A549 (cell line): Measurements from ENCODE around the gene NSMCE4A. TPM values are rescaled to one million over a fixed set of nuclear protein-coding genes. Genes with fewer than 3 reads are reported as not detected.

Experiments
- ATAC-seq, 2 experiments: fragments of 200-7000 bp in 1 of 2; fragments of >200 bp in 1 of 2; cut with Nextera tagmentation in 1 of 2; cut with Tn5 transposase in 1 of 2; 3 replicates each; pipeline versions ENCODE4 v1.8.0 to v1.9.1; 2018 to 2020; ENCODE audit warnings: mild to moderate bottlenecking in 1 of 2, moderate library complexity in 1 of 2
- CTCF ChIA-PET: fragments of 300-600 bp; sonication (Branson Sonifier 250); formaldehyde crosslinking; extraction: SDS; loops from one replicate; lab custom pipeline; 2021; ENCODE audit warnings: antibody characterized with exemption, inconsistent platforms; lab: Yijun Ruan, JAX
- POLR2A ChIA-PET: fragments of 350-600 bp; formaldehyde crosslinking; extraction: SDS; loops from one replicate; lab custom pipeline; 2021; ENCODE audit warnings: antibody characterized with exemption, inconsistent platforms; lab: Yijun Ruan, JAX
- DNase-seq, 2 experiments: peaks; one replicate each; pipeline versions ENCODE4 v3.0.0 to v3.0.0-alpha.2; 2011 to 2016; ENCODE audit warnings: low read depth in 1 of 2, low spot score in 1 of 2
- FAIRE-seq: peaks from 2 replicates; lab custom pipeline; 2011; peaks lifted over from hg19 to GRCh38; lab: Jason Lieb, UNC
- H3K27ac ChIP-seq, 2 experiments: fragments of >200 bp; sonication (Bioruptor Twin); formaldehyde crosslinking; 3 replicates each; pipeline ENCODE4 v1.5.1; 2016 to 2017
- H3K4me1 ChIP-seq: fragments of >200 bp; sonication (Bioruptor Twin); formaldehyde crosslinking; 3 replicates; pipeline ENCODE4 v1.6.1; 2016
- H3K4me2 ChIP-seq: fragments of >200 bp; sonication (Bioruptor Twin); formaldehyde crosslinking; 3 replicates; pipeline ENCODE4 v1.6.1; 2016
- H3K4me3 ChIP-seq: fragments of >200 bp; sonication (Bioruptor Twin); formaldehyde crosslinking; 3 replicates; pipeline ENCODE4 v1.5.1; 2016
- H3K9me3 ChIP-seq: fragments of >200 bp; sonication (Bioruptor Twin); formaldehyde crosslinking; 3 replicates; pipeline ENCODE4 v1.6.1; 2016
- BHLHE40 ChIP-seq: IDR thresholded peaks from 2 replicates; pipeline ENCODE4 v1.6.1; 2012; ENCODE audit warnings: low read depth, low read length, inconsistent platforms
- CHD4 ChIP-seq: fragments of 200-600 bp; sonication (generic); IDR thresholded peaks from 2 replicates; pipeline ENCODE4 v1.6.1; 2016; ENCODE audit warnings: antibody characterized with exemption, mild to moderate bottlenecking, borderline replicate concordance
- EP300 ChIP-seq, 2 experiments: fragments of >200 bp; sonication (Bioruptor Twin); formaldehyde crosslinking; IDR thresholded peaks; 2 replicates in 1 of 2; 3 replicates in 1 of 2; pipeline ENCODE4 v1.6.1; 2016 to 2017
- FOSL2 ChIP-seq, 2 experiments: fragments of 450-650 bp in 1 of 2; fragments of >200 bp in 1 of 2; sonication (Bioruptor Twin) in 1 of 2; formaldehyde crosslinking; IDR thresholded peaks; 2 replicates each; pipeline versions ENCODE4 v1.5.0 to v1.6.1; 2016 to 2020; ENCODE audit warnings: mild to moderate bottlenecking in 1 of 2, moderate library complexity in 1 of 2
- FOXS1 ChIP-seq: fragments of 250-450 bp; sonication (Bioruptor Pico); IDR thresholded peaks from 2 replicates; pipeline ENCODE4 v1.5.0; 2020; ENCODE audit warnings: mild to moderate bottlenecking, moderate library complexity
- HDAC2 ChIP-seq: fragments of 200-600 bp; sonication (generic); IDR thresholded peaks from 2 replicates; pipeline ENCODE4 v1.6.1; 2016
- HOXB13 ChIP-seq: fragments of 250-450 bp; sonication (Bioruptor Pico); IDR thresholded peaks from 2 replicates; pipeline ENCODE4 v1.5.0; 2020; ENCODE audit warnings: low read depth, mild to moderate bottlenecking, moderate library complexity
- JUN ChIP-seq, 2 experiments: fragments of >200 bp; sonication (Bioruptor Twin); formaldehyde crosslinking; IDR thresholded peaks; 2 replicates in 1 of 2; 3 replicates in 1 of 2; pipeline ENCODE4 v1.6.1; 2016 to 2017
- KDM1A ChIP-seq: fragments of 200-600 bp; sonication (generic); IDR thresholded peaks from 2 replicates; pipeline ENCODE4 v1.6.1; 2016; ENCODE audit warnings: low read depth, mild to moderate bottlenecking
- KDM5A ChIP-seq: fragments of 200-600 bp; sonication (generic); IDR thresholded peaks from 2 replicates; pipeline ENCODE4 v1.6.1; 2016; ENCODE audit warnings: antibody characterized with exemption, mild to moderate bottlenecking
- MAFK ChIP-seq: fragments of 450-650 bp; IDR thresholded peaks from 2 replicates; pipeline ENCODE4 v1.6.1; 2014; ENCODE audit not compliant: partially characterized antibody
- NFE2L2 ChIP-seq: fragments of 150-350 bp; conservative IDR thresholded peaks from 2 replicates; pipeline ENCODE4 v1.6.1; 2014; ENCODE audit warnings: low read length
- RAD21 ChIP-seq, 2 experiments: fragments of >200 bp in 1 of 2; sonication (Bioruptor Twin) in 1 of 2; formaldehyde crosslinking in 1 of 2; IDR thresholded peaks in 1 of 2; conservative IDR thresholded peaks in 1 of 2; 2 replicates in 1 of 2; 3 replicates in 1 of 2; pipeline ENCODE4 v1.6.1; 2012 to 2018; ENCODE audit warnings: inconsistent platforms in 1 of 2
- RARB ChIP-seq: fragments of 250-450 bp; sonication (Bioruptor Pico); IDR thresholded peaks from 2 replicates; pipeline ENCODE4 v1.8.0; 2021; ENCODE audit warnings: mild to moderate bottlenecking, moderate library complexity
- RCOR1 ChIP-seq: fragments of 150-350 bp; IDR thresholded peaks from 2 replicates; pipeline ENCODE4 v1.6.1; 2014; ENCODE audit warnings: antibody characterized with exemption, low read length, low read depth
- TFCP2L1 ChIP-seq: fragments of 250-450 bp; sonication (Bioruptor Pico); IDR thresholded peaks from 2 replicates; pipeline ENCODE4 v1.5.0; 2021; ENCODE audit warnings: mild to moderate bottlenecking
- ZC3H11A ChIP-seq: fragments of 450-650 bp; IDR thresholded peaks from 2 replicates; pipeline ENCODE4 v1.6.1; 2014; ENCODE audit warnings: antibody characterized with exemption, mild to moderate bottlenecking
- ZNF302 ChIP-seq: fragments of 250-450 bp; sonication (Bioruptor Pico); IDR thresholded peaks from 2 replicates; pipeline ENCODE4 v1.9.0; 2021; ENCODE audit warnings: inconsistent platforms, mild to moderate bottlenecking, moderate library complexity
- ZSCAN20 ChIP-seq: fragments of 250-450 bp; sonication (Bioruptor Pico); IDR thresholded peaks from 2 replicates; pipeline ENCODE4 v1.8.0; 2022; ENCODE audit warnings: mild to moderate bottlenecking, moderate library complexity
- WGBS: methylation state at CpG from one replicate; pipeline ENCODE4 v1.1.6; 2017; ENCODE audit errors: missing lambda C conversion rate; 5-methylcytosine and 5-hydroxymethylcytosine counted together
- polyA plus RNA-seq, 4 experiments: library from polyadenylated mRNA; depleted of rRNA in 3 of 4; stranded (reverse); fragments of >200 nt; fragmentation: RNase III in 1 of 4; extraction: RNeasy Plus Mini Kit Qiagen cat#74134 plus additional on column Dnase treatment in 1 of 4; gene quantifications; 2 replicates in 3 of 4; 3 replicates in 1 of 4; pipeline ENCODE4 v1.2.3, GENCODE V29; 2011 to 2017
- TF ChIP-seq, protein P1 (sequence below): fragments of >200 bp; sonication (Bioruptor Twin); formaldehyde crosslinking; IDR thresholded peaks from 3 replicates; pipeline ENCODE4 v1.6.1; 2016
- TF ChIP-seq, protein P2 (sequence below): fragments of >200 bp; sonication (Bioruptor Twin); formaldehyde crosslinking; IDR thresholded peaks from 3 replicates; pipeline ENCODE4 v1.5.1; 2016
- TF ChIP-seq, protein P3 (sequence below): fragments of >200 bp; sonication (Bioruptor Twin); formaldehyde crosslinking; IDR thresholded peaks from 2 replicates; pipeline ENCODE4 v1.6.1; 2016
- TF ChIP-seq, protein P4 (sequence below): fragments of 250-450 bp; sonication (Bioruptor Pico); IDR thresholded peaks from 2 replicates; pipeline ENCODE4 v1.5.0; 2021; ENCODE audit warnings: mild to moderate bottlenecking, moderate library complexity, borderline replicate concordance
- TF ChIP-seq, protein P5 (sequence below): IDR thresholded peaks from 2 replicates; pipeline ENCODE4 v1.6.1; 2012; ENCODE audit warnings: low read depth, borderline replicate concordance
- TF ChIP-seq, protein P6 (sequence below): fragments of 150-350 bp; IDR thresholded peaks from 2 replicates; pipeline ENCODE4 v1.6.1; 2014; ENCODE audit warnings: low read depth, mild to moderate bottlenecking, low read length

NSMCE4A gene
- polyA plus RNA-seq, 2 of the 4 experiments (the other 2 are of a cell fraction) = 67.2 to 172 TPM

DNA sequence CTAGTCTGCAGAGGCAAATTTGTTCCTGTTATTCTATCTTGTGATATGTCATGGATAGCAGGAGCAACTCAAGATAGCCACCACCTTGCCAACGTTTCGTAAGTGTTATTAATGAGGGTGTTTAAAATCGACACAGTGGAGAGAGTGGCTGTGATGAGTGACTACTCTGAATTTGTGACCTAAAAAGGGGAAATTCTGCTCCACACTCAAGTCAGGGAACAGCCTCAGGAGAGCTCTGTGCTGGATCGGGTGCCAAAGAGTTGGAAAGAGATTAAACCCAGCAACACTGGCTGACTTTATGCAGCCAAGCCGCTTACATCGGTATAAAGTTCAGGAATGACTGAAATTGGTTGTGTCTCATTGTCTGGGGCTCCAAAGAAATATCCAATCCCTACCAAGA is 23.4 kb upstream of the NSMCE4A start:
- POLR2A ChIA-PET = no interaction called here
- DNase-seq (no peak), ATAC-seq (no peak), FAIRE-seq (no peak)
- TF ChIP-seq, protein P1, sequence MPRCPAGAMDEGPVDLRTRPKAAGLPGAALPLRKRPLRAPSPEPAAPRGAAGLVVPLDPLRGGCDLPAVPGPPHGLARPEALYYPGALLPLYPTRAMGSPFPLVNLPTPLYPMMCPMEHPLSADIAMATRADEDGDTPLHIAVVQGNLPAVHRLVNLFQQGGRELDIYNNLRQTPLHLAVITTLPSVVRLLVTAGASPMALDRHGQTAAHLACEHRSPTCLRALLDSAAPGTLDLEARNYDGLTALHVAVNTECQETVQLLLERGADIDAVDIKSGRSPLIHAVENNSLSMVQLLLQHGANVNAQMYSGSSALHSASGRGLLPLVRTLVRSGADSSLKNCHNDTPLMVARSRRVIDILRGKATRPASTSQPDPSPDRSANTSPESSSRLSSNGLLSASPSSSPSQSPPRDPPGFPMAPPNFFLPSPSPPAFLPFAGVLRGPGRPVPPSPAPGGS = no peak
- TF ChIP-seq RAD21 (conservative IDR thresholded peaks at IDR 0.05 in 1 of 2, IDR thresholded peaks at IDR 0.05 in 1 of 2) (no peak), EP300 (IDR thresholded peaks at IDR 0.05) (no peak), JUN (IDR thresholded peaks at IDR 0.05) (no peak), RCOR1 (no peak), BHLHE40 (no peak), KDM5A (no peak), HDAC2 (no peak), MAFK (no peak), KDM1A (no peak), ZSCAN20 (CRISPR knock-in tag) (no peak), HOXB13 (CRISPR knock-in tag) (no peak), FOXS1 (CRISPR knock-in tag) (no peak)
- TF ChIP-seq, protein P2, sequence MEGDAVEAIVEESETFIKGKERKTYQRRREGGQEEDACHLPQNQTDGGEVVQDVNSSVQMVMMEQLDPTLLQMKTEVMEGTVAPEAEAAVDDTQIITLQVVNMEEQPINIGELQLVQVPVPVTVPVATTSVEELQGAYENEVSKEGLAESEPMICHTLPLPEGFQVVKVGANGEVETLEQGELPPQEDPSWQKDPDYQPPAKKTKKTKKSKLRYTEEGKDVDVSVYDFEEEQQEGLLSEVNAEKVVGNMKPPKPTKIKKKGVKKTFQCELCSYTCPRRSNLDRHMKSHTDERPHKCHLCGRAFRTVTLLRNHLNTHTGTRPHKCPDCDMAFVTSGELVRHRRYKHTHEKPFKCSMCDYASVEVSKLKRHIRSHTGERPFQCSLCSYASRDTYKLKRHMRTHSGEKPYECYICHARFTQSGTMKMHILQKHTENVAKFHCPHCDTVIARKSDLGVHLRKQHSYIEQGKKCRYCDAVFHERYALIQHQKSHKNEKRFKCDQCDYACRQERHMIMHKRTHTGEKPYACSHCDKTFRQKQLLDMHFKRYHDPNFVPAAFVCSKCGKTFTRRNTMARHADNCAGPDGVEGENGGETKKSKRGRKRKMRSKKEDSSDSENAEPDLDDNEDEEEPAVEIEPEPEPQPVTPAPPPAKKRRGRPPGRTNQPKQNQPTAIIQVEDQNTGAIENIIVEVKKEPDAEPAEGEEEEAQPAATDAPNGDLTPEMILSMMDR = no peak
- TF ChIP-seq, protein P3, sequence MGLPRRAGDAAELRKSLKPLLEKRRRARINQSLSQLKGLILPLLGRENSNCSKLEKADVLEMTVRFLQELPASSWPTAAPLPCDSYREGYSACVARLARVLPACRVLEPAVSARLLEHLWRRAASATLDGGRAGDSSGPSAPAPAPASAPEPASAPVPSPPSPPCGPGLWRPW = no peak
- TF ChIP-seq, protein P4, sequence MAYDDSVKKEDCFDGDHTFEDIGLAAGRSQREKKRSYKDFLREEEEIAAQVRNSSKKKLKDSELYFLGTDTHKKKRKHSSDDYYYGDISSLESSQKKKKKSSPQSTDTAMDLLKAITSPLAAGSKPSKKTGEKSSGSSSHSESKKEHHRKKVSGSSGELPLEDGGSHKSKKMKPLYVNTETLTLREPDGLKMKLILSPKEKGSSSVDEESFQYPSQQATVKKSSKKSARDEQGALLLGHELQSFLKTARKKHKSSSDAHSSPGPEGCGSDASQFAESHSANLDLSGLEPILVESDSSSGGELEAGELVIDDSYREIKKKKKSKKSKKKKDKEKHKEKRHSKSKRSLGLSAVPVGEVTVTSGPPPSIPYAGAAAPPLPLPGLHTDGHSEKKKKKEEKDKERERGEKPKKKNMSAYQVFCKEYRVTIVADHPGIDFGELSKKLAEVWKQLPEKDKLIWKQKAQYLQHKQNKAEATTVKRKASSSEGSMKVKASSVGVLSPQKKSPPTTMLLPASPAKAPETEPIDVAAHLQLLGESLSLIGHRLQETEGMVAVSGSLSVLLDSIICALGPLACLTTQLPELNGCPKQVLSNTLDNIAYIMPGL = no peak
- TF ChIP-seq, protein P5, sequence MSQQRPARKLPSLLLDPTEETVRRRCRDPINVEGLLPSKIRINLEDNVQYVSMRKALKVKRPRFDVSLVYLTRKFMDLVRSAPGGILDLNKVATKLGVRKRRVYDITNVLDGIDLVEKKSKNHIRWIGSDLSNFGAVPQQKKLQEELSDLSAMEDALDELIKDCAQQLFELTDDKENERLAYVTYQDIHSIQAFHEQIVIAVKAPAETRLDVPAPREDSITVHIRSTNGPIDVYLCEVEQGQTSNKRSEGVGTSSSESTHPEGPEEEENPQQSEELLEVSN = no peak
- H3K9me3 ChIP-seq = peaks cover 27% of the 10 kb centered on the region
- no peak overlapping the region for H3K4me2 ChIP-seq
- H3K4me1 ChIP-seq = no peaks in the 10 kb centered on the region
- CTCF ChIA-PET = interaction anchor here (1.9 kb wide), 1 partner anchor 14 kb away, joined by 9 read pairs; no protein-coding TSS in a partner anchor
- H3K27ac ChIP-seq = no peak overlapping the region
- no peak overlapping the region for H3K4me3 ChIP-seq
- 77% methylated on average over 6 of the region's 6 CpGs for WGBS

DNA sequence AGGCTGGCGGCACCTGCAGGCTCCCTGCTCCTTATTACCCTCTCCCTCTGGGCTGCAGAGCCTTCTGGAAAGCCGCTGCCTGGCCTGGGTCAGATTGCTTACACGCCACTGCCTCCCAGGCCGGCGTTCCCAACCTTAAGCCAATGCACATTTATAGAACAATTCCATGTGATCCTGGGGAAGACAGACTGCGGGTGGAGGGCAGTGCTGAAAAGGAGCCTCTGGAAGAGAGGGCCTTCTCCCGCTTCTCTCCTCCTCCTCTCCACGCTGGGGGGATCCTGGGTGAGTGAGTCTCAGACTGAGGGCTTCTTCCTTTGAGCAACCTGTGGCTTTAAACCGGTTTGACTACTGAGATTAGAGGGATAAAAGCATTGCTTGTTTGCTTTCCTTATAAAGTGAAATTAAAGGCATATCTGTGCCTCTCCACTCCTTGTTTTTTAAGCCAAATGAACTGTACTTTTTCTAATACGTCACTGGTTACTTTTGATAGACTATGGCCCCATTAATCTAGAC is 19.5 kb upstream of the NSMCE4A start:
- H3K27ac ChIP-seq = no peak overlapping the region
- ChIA-PET POLR2A (no interaction called here), CTCF (interaction anchor here (1.2 kb wide), 1 partner anchor 95 kb away, joined by 3 read pairs; no protein-coding TSS in a partner anchor)
- no peak for FAIRE-seq
- no peak for DNase-seq
- 73% methylated on average over 9 of the region's 10 CpGs for WGBS
- no peak overlapping the region for H3K4me2 ChIP-seq
- H3K9me3 ChIP-seq = no peaks in the 10 kb centered on the region
- no peak overlapping the region for H3K4me3 ChIP-seq
- H3K4me1 ChIP-seq = no peaks in the 10 kb centered on the region
- ATAC-seq = peak in 1 of 2 experiments; percentile 31; a peak in 2 of 6 replicates
- TF ChIP-seq ZNF302 (CRISPR knock-in tag) = no peak
- TF ChIP-seq RARB (CRISPR knock-in tag) = no peak
- TF ChIP-seq CHD4 = no peak
- no peak for TF ChIP-seq KDM1A
- TF ChIP-seq FOSL2 (IDR thresholded peaks at IDR 0.05) = no peak
- no peak for TF ChIP-seq FOSL2 (CRISPR knock-in tag; IDR thresholded peaks at IDR 0.05)
- TF ChIP-seq, protein P6, sequence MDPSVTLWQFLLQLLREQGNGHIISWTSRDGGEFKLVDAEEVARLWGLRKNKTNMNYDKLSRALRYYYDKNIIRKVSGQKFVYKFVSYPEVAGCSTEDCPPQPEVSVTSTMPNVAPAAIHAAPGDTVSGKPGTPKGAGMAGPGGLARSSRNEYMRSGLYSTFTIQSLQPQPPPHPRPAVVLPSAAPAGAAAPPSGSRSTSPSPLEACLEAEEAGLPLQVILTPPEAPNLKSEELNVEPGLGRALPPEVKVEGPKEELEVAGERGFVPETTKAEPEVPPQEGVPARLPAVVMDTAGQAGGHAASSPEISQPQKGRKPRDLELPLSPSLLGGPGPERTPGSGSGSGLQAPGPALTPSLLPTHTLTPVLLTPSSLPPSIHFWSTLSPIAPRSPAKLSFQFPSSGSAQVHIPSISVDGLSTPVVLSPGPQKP = no peak
- TF ChIP-seq, protein P4 = no peak
- no peak for TF ChIP-seq TFCP2L1 (CRISPR knock-in tag)
- TF ChIP-seq, protein P2 = no peak
- TF ChIP-seq HDAC2 = no peak
- TF ChIP-seq NFE2L2 = no peak
- TF ChIP-seq ZC3H11A = no peak
